WI38 (cell line): Measurements from ENCODE around the gene ZSCAN20.
"Not testable (repeated sequence)": the region's sequence is repeated elsewhere in the genome, so short reads cannot be mapped to it uniquely, and the experiment has no call there.

Experiments
- H3K4me3 ChIP-seq: 2 replicates; pipeline ENCODE4 v1.5.1; 2011; ENCODE audit warnings: low read depth, mild to moderate bottlenecking, control low read depth, low read length
- TF ChIP-seq, protein P1 (sequence below): IDR thresholded peaks from 2 replicates; pipeline ENCODE4 v1.5.1; 2012; ENCODE audit warnings: low read depth, mild to moderate bottlenecking, control low read depth, low read length

The ZSCAN20 gene

DNA sequence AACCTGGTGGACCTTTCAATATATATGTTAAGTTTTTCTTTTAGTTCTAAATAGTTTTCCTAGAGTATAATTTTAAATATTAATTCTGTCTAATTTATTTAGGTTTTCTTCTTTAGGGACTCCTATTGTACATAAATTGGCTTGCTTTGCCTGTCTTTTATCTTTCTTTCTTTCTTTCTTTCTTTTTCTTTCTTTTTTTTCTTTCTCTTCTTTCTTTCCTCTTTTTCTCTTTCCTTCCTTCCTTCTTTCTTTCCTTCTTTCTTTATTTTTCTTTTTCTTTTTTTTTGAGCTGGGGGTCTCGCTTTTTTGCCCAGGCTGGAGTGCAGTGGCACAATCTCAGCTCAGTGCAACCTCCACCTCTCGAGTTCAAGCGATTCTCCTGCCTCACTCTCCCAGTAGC, 35.2 kb downstream of the ZSCAN20 start:
- TF ChIP-seq, protein P1, sequence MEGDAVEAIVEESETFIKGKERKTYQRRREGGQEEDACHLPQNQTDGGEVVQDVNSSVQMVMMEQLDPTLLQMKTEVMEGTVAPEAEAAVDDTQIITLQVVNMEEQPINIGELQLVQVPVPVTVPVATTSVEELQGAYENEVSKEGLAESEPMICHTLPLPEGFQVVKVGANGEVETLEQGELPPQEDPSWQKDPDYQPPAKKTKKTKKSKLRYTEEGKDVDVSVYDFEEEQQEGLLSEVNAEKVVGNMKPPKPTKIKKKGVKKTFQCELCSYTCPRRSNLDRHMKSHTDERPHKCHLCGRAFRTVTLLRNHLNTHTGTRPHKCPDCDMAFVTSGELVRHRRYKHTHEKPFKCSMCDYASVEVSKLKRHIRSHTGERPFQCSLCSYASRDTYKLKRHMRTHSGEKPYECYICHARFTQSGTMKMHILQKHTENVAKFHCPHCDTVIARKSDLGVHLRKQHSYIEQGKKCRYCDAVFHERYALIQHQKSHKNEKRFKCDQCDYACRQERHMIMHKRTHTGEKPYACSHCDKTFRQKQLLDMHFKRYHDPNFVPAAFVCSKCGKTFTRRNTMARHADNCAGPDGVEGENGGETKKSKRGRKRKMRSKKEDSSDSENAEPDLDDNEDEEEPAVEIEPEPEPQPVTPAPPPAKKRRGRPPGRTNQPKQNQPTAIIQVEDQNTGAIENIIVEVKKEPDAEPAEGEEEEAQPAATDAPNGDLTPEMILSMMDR = no peak
- no peak overlapping the region for H3K4me3 ChIP-seq

DNA sequence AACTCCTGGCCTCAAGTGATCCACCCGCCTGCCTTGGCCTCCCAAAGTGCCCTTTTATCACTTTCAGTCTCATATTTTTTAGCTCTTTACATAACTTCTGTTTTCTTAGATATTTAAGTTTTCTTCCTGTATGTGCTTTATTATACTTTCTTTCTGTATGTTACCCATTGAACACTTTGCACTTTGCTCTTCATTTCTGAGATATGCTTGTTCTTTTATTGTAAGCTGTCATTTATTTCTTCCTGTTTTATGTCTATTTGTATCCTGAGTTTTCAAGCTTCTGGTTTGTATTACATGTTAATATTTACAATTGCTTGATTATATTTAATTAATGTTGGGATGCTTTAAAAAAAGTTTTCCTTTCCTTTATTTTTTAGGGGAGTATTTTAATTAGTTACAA, 35.7 kb downstream of the ZSCAN20 start:
- TF ChIP-seq, protein P1 = no peak

DNA sequence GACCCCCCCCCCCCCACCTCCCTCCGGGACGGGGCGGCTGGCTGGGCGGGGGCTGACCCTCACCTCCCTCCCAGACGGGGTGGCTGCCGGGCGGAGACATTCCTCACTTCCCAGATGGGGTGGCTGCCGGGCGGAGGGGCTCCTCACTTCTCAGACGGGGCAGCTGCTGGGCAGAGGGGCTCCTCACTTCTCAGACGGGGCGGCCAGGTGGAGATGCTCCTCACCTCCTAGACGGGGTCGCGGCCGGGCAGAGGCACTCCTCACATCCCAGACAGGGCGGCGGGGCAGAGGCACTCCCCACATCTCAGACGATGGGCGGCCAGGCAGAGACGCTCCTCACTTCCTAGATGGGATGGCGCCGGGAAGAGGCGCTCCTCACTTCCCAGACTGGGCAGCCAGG, 36.8 kb downstream of the ZSCAN20 start:
- H3K4me3 ChIP-seq = not testable (repeated sequence)

More for the DNA sequence above, 35.7 kb downstream of the ZSCAN20 start:
- no peak overlapping the region for H3K4me3 ChIP-seq

DNA sequence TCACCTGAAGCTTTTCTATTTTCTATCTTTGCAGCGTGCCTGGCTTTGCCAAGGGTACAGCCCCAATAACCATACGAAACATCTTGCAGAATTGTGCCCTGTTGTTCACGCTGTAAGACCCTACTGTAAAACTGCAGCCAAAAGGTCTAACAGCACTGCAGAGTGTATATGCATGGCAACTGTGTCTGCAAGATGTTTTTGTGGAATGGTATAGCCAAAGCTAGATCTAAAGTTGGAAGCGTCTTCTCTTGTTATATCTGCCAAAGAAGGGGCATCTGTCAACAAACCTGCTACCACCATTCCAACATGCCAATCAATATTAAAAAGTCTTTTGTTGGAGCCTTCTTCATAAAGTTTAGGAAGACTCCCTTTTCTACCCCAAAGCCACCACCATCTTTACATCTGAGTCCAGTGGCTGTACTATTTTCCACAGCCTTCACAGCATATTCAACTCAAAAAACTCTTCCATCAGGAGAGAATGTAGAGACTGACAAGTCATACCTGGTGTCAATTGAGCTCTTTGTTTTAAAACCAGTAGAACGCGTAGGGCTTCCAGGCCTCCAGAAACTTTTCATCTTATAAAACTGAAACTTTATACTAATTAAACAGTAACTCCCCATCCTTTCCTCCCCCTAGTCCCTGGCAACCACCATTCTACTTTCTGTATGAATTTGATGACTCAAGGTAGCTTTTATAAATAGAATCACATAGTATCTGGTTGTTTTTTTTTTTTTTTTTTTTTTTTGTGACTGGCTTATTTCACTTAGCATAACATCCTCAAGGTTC, 40.0 kb downstream of the ZSCAN20 start:
- H3K4me3 ChIP-seq = no peak overlapping the region
- TF ChIP-seq, protein P1 = no peak

DNA sequence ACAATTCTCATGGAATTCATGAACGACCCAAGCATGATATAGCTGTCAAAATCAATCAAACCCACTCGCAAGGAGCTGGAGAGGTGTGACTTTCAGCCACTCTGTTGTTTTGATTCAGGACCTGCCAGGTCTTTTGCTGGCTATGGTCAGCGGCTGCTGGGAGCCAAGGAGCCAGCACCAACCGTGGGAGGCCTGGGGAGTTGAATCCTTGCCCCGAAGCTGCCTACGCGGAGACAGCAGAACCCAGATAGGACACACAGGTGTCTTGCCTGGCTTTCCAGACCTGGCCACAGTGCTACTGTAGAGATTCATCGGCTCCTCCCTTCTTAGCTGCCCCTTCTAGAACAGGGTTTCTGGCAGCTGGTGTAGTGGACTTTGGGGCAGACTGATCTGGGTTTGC, 42.7 kb downstream of the ZSCAN20 start:
- TF ChIP-seq, protein P1 = no peak
- no peak overlapping the region for H3K4me3 ChIP-seq

DNA sequence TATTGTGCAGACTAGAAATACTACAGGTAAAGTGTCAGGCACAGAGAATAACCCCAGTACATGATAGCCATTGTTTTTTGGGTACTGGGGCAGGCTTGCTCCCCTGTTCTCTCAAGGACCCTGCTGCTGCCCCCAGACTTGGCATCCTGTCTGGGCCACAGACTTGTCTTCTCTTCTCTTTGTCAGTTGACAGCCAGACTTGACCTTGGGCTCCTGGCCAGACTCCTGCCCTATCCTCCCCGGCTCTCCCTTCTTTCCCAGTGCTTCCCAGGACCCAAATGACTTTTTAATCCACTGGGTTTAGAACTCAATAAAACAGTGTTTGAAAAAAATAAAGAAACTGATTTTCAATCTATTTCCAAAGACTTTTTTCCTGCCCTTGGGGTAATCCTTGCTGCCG, 43.2 kb downstream of the ZSCAN20 start:
- TF ChIP-seq, protein P1 = no peak
- H3K4me3 ChIP-seq = no peak overlapping the region

DNA sequence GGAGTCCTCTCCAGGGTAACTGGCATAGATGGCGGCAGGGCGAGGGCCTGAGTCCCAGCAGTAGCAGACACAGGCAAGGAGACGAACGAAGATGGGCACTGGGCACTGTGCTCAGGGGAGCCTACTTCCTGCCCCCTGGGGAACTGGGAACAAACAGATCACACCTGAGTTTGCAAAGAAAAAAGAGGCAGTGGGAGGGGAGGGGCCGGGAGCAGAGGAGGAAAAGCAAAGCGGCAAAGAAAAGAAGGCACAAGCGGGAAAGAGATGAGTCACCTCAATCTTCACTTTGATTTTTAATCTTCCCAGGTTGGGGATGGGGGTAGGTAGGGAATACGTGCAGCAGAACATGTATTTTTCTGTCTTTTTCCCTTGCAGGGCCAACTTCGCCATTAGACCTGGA, 44.0 kb downstream of the ZSCAN20 start:
- TF ChIP-seq, protein P1 = no peak
- H3K4me3 ChIP-seq = no peak overlapping the region

DNA sequence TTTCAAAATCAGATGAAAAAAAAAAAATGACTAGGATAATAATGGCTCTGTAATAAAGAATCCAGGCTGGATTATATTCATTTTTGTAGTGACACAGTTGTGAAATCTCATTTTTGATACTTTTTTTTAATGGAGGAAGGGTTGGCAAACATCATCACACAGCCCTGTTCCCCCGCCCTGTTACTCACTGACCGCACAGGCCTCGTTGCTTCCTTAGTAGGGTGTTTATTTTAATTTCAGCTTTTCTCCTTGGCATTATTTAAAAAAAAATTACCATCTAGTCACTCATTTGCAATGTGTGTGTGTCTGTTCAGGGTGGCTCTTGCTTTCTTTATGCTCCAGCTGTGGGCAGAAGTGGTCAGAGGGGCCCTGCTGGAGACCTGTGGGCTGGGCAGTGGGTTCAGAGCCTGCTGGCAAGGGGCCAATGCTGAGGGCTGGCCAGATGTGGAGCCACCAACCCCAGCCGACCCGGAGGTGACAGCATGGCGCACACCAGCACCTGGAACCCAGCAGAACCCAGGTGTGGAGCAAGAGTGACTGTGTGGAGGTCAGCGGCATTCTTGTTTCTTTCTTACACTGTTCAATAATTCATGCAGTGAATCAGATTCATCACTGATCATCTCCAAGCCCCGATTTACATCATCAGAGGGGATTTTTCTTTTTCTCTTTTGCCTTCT, 44.6 kb downstream of the ZSCAN20 start:
- TF ChIP-seq, protein P1 = no peak
- no peak overlapping the region for H3K4me3 ChIP-seq
